CD4-positive, alpha-beta T cell treated with Interleukin-4 for 1 hour (primary cell): Measurements from ENCODE around the gene C2orf42.
"Not testable (repeated sequence)": the region's sequence is repeated elsewhere in the genome, so short reads cannot be mapped to it uniquely, and the experiment has no call there.

Experiments used
- DNase-seq, 2 donors: peaks; one replicate each; pipeline ENCODE4 v3.0.0-alpha.2; 2020 to 2022

C2orf42 gene

GRCh38 chr2:70131344-70132143 is 59.3 kb downstream of the C2orf42 start:
- peak in 1 of 2 donors; percentile 62 for DNase-seq

DNA sequence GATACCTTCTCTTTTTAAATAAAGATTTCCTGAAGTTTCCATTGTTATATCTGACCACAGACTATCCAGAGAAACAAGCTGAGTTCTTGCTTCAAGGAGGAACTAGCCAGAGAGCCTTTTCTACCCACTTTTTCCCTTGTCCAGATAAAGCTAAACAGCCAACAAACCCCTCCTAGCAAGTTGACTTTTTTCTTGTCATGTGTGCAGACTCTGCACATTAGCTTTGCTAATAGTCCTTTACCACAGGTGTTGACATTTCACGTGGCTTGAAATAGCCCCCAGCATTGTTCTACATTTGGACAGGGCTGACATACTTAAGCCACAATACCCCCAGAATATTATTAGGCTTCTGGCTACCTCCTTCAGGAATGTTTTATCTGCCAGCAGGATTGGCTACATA is 62.8 kb downstream of the C2orf42 start:
- DNase-seq, result no peak

DNA sequence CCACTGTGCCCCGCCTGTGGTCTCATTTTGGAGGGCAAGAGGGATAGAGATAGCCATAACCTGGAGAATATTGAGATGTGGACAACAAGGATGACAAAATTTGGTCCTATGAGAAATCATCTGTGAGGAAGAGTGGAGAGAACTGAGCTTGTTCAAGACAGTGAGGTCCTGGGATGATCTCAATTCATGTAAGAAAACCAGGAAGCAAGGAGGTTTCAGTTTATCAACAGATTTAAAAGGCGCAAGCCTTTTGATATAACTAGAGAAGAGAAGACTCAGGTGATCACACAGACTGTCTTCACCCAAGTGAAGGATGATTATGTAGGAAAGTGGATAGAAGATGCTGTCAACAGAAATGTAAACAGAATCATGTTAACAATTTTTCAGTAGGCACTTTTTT is 64.4 kb downstream of the C2orf42 start:
- DNase-seq, result no peak

DNA sequence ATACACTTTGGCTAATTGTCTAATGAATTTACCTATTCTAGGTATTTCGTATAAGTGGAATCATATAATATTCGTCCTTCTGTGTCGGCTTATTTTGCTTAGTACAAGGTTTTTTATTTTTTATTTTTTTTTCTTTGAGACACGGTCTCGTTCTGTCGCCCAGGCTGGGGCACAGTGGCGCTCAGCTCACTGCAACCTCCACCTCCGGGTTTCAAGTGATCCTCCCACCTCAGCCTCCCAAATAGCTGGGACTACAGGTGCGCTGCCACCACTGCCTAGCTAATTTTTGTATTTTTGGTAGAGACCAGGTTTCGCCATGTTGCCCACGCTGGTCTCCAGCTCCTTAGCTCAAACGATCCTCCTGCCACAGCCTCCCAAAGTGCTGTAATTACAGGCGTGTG is 65.3 kb downstream of the C2orf42 start:
- DNase-seq, result no peak

DNA sequence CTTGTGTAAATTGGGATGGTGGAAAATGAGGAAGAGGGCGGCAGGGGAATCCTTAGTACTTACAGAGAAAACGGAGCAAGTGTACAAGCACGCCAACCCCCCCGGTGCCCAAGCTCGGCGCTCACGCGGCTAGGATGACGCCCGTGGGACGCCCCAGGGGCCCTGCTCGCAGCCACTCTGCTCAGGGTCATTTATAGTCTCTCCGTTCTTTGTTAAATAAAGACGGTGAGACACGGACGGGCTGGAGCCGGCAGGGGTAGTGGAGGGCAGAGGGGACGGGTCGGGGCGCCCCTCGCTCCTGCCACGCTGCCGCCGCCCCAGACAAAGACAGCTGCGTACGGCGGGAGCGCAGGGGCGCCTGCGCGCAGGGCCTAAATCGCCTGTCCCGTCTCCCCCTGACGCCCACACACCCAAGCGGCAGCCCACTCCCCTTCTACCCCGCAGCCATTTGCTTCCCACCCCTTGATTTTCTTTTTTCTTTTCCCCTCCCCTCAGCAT is 65.8 kb downstream of the C2orf42 start:
- peak; percentile 77 to 90 for DNase-seq

- no peak for DNase-seq
Measured at GRCh38 chr2:70123829-70124116, 67.0 kb downstream of the C2orf42 start.

DNA sequence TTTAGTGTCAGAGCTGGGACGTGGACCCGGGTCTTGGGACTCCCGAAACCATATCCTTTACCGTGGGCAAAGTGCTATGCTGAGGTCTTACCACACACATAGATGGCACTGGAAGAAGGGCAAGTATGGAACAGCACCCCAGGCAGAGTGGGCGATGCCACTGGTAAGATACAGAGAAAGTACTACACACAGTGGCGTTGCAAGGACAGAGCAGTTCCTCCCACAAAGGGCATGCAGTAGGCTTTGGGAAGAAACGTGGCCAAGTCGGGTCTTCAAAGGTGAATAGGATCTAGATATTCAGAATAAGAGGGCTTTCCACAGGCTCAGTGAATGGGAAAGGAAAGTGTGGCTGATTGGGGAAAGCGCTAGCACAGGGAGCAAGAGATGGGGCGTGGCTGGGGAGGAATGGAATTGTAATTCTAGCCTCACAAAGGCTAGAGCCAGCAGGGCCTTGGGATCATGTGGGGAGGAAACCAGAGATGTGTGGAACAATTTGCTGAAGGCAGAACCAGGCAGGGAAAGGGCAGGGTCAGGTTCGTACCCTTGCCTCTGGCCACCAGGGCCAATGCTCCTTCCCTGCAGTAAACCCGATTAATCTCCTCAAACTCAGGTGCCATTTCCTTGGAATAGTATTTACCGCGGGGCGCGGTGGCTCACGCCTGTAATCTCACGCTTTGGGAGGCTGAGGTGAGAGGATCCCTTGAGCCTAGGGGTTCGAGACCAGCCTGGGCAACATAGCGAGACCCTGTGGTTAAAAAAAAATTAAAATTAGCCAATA is 67.6 kb downstream of the C2orf42 start:
- no peak for DNase-seq

DNA sequence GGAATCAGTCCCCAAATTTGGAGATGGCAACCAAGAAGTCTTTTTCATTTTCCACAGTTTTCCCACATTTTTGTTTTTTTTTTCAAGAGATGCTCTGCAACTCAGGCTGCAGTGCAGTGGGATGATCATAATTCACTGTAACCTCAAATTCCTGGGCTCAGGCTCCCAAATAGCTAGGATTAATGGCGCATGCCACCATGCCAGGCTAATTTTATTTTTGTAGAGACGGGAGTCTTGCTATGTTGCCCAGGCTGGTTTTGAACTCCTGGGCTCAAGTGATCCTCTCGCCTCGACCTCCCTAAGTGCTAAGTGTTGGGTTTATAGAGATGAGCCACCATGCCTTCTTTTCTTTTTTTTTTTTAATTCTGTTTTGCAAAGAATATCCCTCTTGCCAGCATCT is 68.3 kb downstream of the C2orf42 start:
- DNase-seq, result no peak

DNA sequence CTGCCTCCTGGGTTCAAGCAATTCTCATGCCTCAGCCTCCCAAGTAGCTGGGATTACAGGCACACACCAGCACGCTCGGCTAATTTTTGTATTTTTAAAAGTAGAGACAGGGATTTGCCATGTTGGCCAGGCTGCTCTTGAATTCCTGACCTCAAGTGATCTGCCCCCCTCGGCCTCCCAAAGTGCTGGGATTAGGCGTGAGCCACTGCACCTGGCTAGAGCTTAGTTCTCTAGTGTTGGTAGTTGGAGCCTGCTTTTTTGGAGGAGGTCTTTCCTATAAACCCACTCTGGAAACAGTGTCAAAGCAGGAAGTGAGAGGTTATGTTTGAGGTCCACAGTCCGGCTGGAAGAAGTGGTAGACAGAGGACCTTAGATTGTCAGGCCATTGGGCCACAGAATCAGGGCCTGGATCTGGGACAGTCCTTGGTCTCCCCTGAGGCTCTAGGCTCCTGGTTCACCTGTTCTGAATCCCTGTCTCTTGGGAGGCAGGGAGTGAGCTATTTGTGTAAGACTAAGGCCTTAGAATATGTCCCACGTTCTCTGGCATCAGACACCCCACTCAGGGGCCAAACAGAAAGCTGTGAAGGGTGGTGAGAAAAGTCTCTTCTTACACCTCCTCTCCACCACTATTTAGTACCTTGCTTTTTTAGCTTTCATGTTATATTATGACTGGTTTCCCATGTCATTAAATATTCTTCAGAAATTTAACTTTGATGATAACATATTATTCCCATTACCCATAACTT is 69.0 kb downstream of the C2orf42 start:
- DNase-seq, result no peak

GRCh38 chr2:70118798-70119454 is 71.9 kb downstream of the C2orf42 start:
- no peak for DNase-seq

DNA sequence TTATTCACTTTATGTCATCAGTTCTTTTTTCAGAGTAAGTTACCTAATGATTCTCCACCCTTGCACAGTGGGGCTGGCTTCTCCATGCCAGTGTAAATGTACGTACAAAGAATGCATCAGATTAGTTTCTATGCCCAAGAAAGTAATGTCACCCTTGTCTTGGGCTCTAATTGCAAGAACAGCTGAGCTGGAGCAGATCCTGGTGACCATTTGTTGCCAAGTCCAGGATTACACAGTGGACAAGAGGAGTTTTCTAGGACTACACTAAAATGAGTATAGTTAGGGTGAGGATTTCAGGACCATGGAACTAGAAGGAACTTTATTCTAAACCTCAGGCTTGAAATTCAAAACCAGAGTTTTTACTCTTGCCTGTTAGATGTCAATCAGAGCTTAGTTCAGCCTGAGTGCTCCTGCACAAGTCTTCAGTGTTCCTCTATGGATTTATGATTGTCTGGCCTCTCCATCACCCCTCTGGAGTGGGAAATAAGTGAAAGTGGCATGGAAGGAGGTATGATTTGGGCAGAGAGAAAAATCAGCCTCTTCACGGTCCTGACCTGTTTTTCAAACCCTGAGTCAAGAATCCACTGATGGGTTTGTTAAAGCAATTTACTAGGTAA is 73.8 kb downstream of the C2orf42 start:
- no peak for DNase-seq

- DNase-seq, result peak in 1 of 2 donors; percentile 11
Measured at GRCh38 chr2:70115646-70116442, 75.0 kb downstream of the C2orf42 start.

DNA sequence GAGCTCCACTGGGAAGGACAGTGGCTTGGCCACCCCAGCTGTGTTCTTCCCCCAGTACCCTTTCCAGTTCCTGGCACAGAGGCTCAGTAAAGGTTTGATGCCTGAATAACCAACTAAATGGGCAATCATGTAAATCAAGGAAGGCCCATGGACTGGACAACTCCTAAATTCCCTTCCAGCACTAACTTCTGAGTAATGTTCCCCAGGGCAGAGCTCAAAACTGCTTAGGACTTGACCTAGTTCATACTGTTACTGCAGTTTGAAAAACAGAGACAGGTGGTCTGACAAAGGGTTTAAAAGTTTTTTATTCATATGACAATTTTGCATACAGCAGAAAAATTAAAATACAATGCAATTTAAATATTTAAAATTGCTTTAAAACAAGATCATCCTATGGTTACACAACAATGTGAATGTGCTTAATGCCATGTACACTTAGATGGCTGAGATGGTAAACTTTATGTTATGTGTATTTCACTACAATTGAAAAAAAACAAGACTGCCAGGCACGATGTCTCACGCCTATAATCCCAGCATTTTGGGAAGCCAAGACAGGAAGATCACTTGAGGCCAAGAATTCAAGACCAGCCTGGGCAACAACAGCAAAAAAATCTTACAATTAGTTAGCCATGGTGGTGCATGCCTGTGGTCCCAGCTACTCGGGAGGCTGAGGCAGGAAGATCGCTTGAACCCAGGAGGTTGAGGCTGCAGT is 77.3 kb downstream of the C2orf42 start:
- DNase-seq, result no peak

- no peak for DNase-seq
Measured at GRCh38 chr2:70111752-70112591, 78.8 kb downstream of the C2orf42 start.

DNA sequence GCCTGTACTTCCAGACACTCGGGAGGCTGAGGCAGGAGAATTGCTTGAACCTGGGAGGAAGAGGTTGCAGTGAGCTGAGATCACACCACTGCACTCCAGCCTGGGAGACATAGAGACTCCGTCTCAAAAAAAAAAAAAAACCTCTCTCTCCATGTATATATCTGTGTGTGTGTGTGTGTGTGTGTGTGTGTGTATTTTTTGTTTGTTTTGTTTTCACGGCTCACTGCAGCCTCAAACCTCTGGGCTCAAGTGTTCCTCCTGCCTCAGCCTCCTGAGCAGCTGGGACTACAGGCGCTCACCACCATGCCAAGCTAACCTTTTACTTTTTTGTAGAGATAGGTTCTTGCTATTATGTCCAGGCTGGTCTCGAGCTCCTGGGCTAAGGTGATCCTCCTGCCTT is 80.4 kb downstream of the C2orf42 start:
- not testable (repeated sequence) for DNase-seq

- not testable (repeated sequence) for DNase-seq
Measured at GRCh38 chr2:70106138-70106537, 84.7 kb downstream of the C2orf42 start.

GRCh38 chr2:70104231-70105111 is 86.3 kb downstream of the C2orf42 start:
- DNase-seq, result peak; percentile 41 to 63

GRCh38 chr2:70103531-70104061 is 87.2 kb downstream of the C2orf42 start:
- peak; percentile 43 to 71 for DNase-seq
